PC-9 (cell line): ENCODE results near the gene OR6J1. TPM values are rescaled to one million over a fixed set of nuclear protein-coding genes. Genes with fewer than 3 reads are reported as not detected.

Experiments
- BruUV-seq: library from RNA; stranded (reverse); fragments of 400-500 nt; replicated peaks from 2 replicates; lab custom pipeline; 2021; lab: Mats Ljungman, UMichigan
- CTCF ChIA-PET: fragments of 300-600 bp; sonication (Branson Sonifier 250); formaldehyde crosslinking; loops from one replicate; lab custom pipeline; 2022; ENCODE audit warnings: antibody characterized with exemption; lab: Charles Lee
- POLR2A ChIA-PET: fragments of 300-600 bp; sonication (Branson Sonifier 250); formaldehyde crosslinking; loops from one replicate; lab custom pipeline; 2022; ENCODE audit warnings: antibody characterized with exemption; ENCODE audit not compliant: unreplicated experiment; lab: Charles Lee
- DNase-seq, 2 experiments: peaks; one replicate each; pipeline versions ENCODE4 v3.0.0 to v3.0.0-alpha.2; 2015 to 2022; ENCODE audit warnings: mixed read lengths in 1 of 2
- H2AFZ ChIP-seq: fragments of 200-600 bp; sonication (generic); 2 replicates; pipeline ENCODE4 v1.8.1; 2017; ENCODE audit warnings: antibody characterized with exemption
- H3F3A ChIP-seq: fragments of 200-600 bp; sonication (generic); 2 replicates; pipeline ENCODE4 v1.8.1; 2017; ENCODE audit warnings: antibody characterized with exemption, mild to moderate bottlenecking, low read depth; ENCODE audit not compliant: insufficient read depth
- H3K27ac ChIP-seq: fragments of 200-600 bp; sonication (generic); 2 replicates; pipeline ENCODE4 v1.6.1; 2016; ENCODE audit warnings: mixed run types
- H3K27me3 ChIP-seq: fragments of 200-600 bp; sonication (generic); 2 replicates; pipeline ENCODE4 v1.6.1; 2016; ENCODE audit warnings: low read depth, mixed run types; ENCODE audit not compliant: insufficient read depth
- H3K36me3 ChIP-seq: fragments of 200-600 bp; sonication (generic); 2 replicates; pipeline ENCODE4 v1.6.1; 2016; ENCODE audit warnings: low read depth, mixed run types
- H3K4me1 ChIP-seq: fragments of 200-600 bp; sonication (generic); replicated peaks from 2 replicates; pipeline ENCODE4 v1.6.1; 2016; ENCODE audit warnings: mixed run types; ENCODE audit not compliant: insufficient read depth
- H3K4me2 ChIP-seq: fragments of 200-600 bp; sonication (generic); 2 replicates; pipeline ENCODE4 v1.6.1; 2017; ENCODE audit warnings: mixed run types
- H3K4me3 ChIP-seq: fragments of 200-600 bp; sonication (generic); 2 replicates; pipeline ENCODE4 v1.6.1; 2016; ENCODE audit warnings: mixed run types
- H3K79me2 ChIP-seq: fragments of 200-600 bp; sonication (generic); 2 replicates; pipeline ENCODE4 v1.6.1; 2017; ENCODE audit warnings: low read depth, mixed run types
- H3K9me2 ChIP-seq: fragments of 200-600 bp; sonication (generic); 2 replicates; pipeline ENCODE4 v1.8.1; 2017; ENCODE audit warnings: mild to moderate bottlenecking; ENCODE audit not compliant: insufficient read depth
- H3K9me3 ChIP-seq: fragments of 200-600 bp; sonication (generic); 2 replicates; pipeline ENCODE4 v1.8.1; 2016; ENCODE audit warnings: low read depth; ENCODE audit not compliant: insufficient read depth
- H4K20me1 ChIP-seq: fragments of 200-600 bp; sonication (generic); 2 replicates; pipeline ENCODE4 v1.8.1; 2017; ENCODE audit not compliant: insufficient read depth
- EZH2 ChIP-seq: fragments of 200-600 bp; sonication (generic); IDR thresholded peaks from 2 replicates; pipeline ENCODE4 v1.8.0; 2017; ENCODE audit warnings: antibody characterized with exemption, low read depth
- intact Hi-C: fragments of 100-400 bp; cut with micrococcal nuclease; formaldehyde crosslinking; loops from one replicate; pipeline ENCODE4 v1.10.0; 2022; ENCODE audit not compliant: unreplicated experiment
- total RNA-seq: library from RNA; stranded (reverse); gene quantifications from 2 replicates; pipeline ENCODE4 v1.2.3, GENCODE V29; 2021
- TF ChIP-seq, protein P1 (sequence below): fragments of 200-600 bp; sonication (generic); conservative IDR thresholded peaks from 2 replicates; pipeline ENCODE4 v1.6.1; 2017; ENCODE audit warnings: mixed run types, antibody characterized with exemption, mild to moderate bottlenecking, moderate library complexity

The OR6J1 gene
- total RNA-seq, 1 experiment from 2014 or later = 0.11 TPM

DNA sequence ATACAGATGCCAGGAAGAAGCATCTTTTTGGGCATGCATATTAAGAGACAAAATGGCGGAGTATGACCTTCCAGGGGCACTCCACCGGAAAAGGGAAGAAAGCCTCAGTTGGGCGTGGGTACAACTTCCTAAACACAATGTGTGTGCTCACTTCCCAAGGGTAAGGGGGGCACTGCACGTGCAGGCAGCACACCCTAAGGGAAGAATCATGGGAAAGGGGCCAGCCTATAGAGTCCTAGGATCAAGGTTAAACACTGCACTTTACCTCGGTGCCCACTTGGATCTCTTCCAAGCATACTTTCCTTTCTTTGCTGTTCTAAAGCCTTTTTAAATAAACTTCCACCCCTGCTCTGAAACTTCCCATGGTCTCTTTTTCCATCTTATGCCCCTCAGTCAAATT, 14.8 kb downstream of the OR6J1 start:
- no peaks in the 10 kb centered on the region for H3K9me3 ChIP-seq
- ChIA-PET CTCF (no interaction called here), POLR2A (no interaction called here)
- TF ChIP-seq EZH2 = no peak
- TF ChIP-seq, protein P1, sequence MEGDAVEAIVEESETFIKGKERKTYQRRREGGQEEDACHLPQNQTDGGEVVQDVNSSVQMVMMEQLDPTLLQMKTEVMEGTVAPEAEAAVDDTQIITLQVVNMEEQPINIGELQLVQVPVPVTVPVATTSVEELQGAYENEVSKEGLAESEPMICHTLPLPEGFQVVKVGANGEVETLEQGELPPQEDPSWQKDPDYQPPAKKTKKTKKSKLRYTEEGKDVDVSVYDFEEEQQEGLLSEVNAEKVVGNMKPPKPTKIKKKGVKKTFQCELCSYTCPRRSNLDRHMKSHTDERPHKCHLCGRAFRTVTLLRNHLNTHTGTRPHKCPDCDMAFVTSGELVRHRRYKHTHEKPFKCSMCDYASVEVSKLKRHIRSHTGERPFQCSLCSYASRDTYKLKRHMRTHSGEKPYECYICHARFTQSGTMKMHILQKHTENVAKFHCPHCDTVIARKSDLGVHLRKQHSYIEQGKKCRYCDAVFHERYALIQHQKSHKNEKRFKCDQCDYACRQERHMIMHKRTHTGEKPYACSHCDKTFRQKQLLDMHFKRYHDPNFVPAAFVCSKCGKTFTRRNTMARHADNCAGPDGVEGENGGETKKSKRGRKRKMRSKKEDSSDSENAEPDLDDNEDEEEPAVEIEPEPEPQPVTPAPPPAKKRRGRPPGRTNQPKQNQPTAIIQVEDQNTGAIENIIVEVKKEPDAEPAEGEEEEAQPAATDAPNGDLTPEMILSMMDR = no peak
- intact Hi-C loops = no loop called here
- H3K4me1 ChIP-seq = no peaks in the 10 kb centered on the region
- H3K4me3 ChIP-seq = no peak overlapping the region
- no peaks in the 10 kb centered on the region for H4K20me1 ChIP-seq
- no peaks in the 10 kb centered on the region for H3K9me2 ChIP-seq
- no peak for DNase-seq
- H3K36me3 ChIP-seq = no peaks in the 10 kb centered on the region
- no peaks in the 10 kb centered on the region for H3K27me3 ChIP-seq
- no TSS peak for BruUV-seq
- H3F3A ChIP-seq = no peaks in the 10 kb centered on the region
- H3K4me2 ChIP-seq = no peak overlapping the region
- no peaks in the 10 kb centered on the region for H3K79me2 ChIP-seq
- H2AFZ ChIP-seq = no peak overlapping the region
- no peak overlapping the region for H3K27ac ChIP-seq

DNA sequence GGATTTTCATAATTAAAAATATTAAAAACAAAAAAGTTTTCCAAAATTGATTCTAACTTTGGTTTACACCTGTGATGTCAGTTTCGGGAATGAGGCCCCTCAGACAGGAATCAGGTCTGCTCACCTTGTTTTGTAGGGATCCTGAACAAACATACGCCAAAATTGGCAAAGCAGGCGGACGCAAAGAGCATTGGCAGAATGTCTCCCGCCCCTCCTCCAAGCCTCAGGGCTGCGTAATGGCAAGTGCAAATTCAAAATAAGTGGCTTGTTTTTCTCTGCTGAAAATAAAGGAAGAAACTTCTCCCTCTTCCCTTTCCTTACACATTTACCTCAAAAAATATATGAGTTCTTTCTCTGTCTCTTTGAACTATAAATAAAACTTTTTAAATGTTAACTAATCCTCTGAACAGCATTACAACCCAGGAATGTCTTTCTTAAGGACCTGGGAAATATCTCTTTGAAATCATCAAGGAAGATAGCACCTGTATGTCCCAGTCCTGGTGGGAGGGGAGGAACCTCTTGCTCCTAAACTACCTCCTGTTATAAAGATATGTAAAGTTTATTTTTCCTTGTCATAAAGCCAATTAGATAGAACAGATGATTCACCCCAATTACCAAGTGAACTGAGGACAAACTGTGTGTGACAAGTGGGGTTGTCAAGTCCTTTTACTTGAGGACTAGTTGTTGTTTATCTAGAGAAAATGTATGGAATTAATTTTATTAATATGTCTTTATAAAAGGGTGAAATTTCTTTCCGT, 16.5 kb downstream of the OR6J1 start:
- ChIA-PET POLR2A (no interaction called here), CTCF (no interaction called here)
- no peak for DNase-seq
- BruUV-seq = no TSS peak
- Histone ChIP-seq H4K20me1 (no peaks in the 10 kb centered on the region), H3K4me3 (no peak overlapping the region), H3K79me2 (no peaks in the 10 kb centered on the region), H3F3A (peaks cover 3% of the 10 kb centered on the region; the same call in 1 of the 2 replicates), H2AFZ (no peak overlapping the region), H3K27ac (no peak overlapping the region), H3K4me2 (no peak overlapping the region), H3K9me3 (no peaks in the 10 kb centered on the region), H3K9me2 (no peaks in the 10 kb centered on the region), H3K27me3 (no peaks in the 10 kb centered on the region), H3K4me1 (peaks cover 3% of the 10 kb centered on the region; the same call in 1 of the 2 replicates), H3K36me3 (no peaks in the 10 kb centered on the region)
- TF ChIP-seq EZH2 = no peak
- TF ChIP-seq, protein P1 = no peak
- intact Hi-C loops = no loop called here

DNA sequence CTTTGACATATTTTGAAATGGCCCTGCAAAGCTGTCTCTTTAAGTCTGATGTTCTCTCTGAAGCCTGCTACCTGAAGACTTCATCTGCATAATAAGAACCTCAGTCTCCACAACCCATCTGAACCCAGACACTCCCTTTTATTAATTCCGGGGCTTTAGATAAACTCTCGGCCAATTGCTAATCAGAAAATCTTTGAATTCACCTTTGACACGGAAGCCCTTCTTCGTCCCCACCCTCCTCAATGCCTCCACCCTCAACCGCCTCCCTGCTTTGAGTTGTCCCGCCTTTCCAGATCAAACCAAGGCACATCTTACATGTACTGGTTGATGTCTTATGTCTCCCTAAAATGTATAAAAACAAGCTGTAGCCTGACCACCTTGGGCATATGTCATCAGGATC, 17.6 kb downstream of the OR6J1 start:
- Histone ChIP-seq H3K9me3 (no peaks in the 10 kb centered on the region), H3K4me1 (peaks cover 14% of the 10 kb centered on the region), H3K79me2 (no peaks in the 10 kb centered on the region), H3F3A (peaks cover 12% of the 10 kb centered on the region; the same call in 1 of the 2 replicates), H3K4me3 (no peak overlapping the region), H3K4me2 (no peak overlapping the region), H3K9me2 (no peaks in the 10 kb centered on the region), H2AFZ (no peak overlapping the region), H3K36me3 (no peaks in the 10 kb centered on the region), H3K27ac (no peak overlapping the region), H4K20me1 (no peaks in the 10 kb centered on the region), H3K27me3 (no peaks in the 10 kb centered on the region)
- TF ChIP-seq, protein P1 = no peak
- no peak for TF ChIP-seq EZH2
- DNase-seq = no peak
- ChIA-PET CTCF (no interaction called here), POLR2A (no interaction called here)
- intact Hi-C loops = no loop called here
- no TSS peak for BruUV-seq
